ENCODE measurements around the gene RIN3. TPM values are rescaled to one million over a fixed set of nuclear protein-coding genes. Genes with fewer than 3 reads are reported as not detected.

The RIN3 gene
- total RNA-seq, 2 donors from 2014 or later: 8.8 to 41.6 TPM

GRCh38 chr14:92564344-92565039 lies 50.9 kb downstream of the RIN3 start:
- Histone ChIP-seq H3K4me3 (no peak overlapping the region), H3K4me1 (replicated peaks) (no peaks in the 10 kb centered on the region), H3K27ac (no peak overlapping the region), H3K9me3 (no peaks in the 10 kb centered on the region), H3K27me3 (replicated peaks; ENCODE audit: insufficient read depth) (no peaks in the 10 kb centered on the region), H3K36me3 (no peaks in the 10 kb centered on the region)
- intact Hi-C loops (cut with DNase I): no loop called here
- TF ChIP-seq CTCF (IDR thresholded peaks at IDR 0.05): no peak
- no peak for TF ChIP-seq POLR2AphosphoS5 (IDR thresholded peaks at IDR 0.05)
- no peak for TF ChIP-seq POLR2A (IDR thresholded peaks at IDR 0.05)
- no peak for DNase-seq (ENCODE audit: low spot score)
- 86% methylated on average over 13 of the region's 13 CpGs for WGBS

GRCh38 chr14:92565040-92565717 lies 51.6 kb downstream of the RIN3 start:
- Histone ChIP-seq H3K4me3 (no peak overlapping the region), H3K27me3 (replicated peaks; ENCODE audit: insufficient read depth) (no peaks in the 10 kb centered on the region), H3K9me3 (no peaks in the 10 kb centered on the region), H3K4me1 (replicated peaks) (no peaks in the 10 kb centered on the region), H3K36me3 (no peaks in the 10 kb centered on the region), H3K27ac (no peak overlapping the region)
- TF ChIP-seq POLR2AphosphoS5 (IDR thresholded peaks at IDR 0.05) (no peak), POLR2A (IDR thresholded peaks at IDR 0.05) (no peak), CTCF (IDR thresholded peaks at IDR 0.05) (no peak)
- intact Hi-C loops (cut with DNase I): no loop called here
- DNase-seq (ENCODE audit: low spot score): no peak
- WGBS: 80% methylated on average over 6 of the region's 6 CpGs

- WGBS: 93% methylated on average over 2 of the region's 2 CpGs
- Histone ChIP-seq H3K4me1 (replicated peaks) (no peaks in the 10 kb centered on the region), H3K36me3 (no peaks in the 10 kb centered on the region), H3K27ac (no peak overlapping the region), H3K9me3 (no peaks in the 10 kb centered on the region), H3K4me3 (no peak overlapping the region), H3K27me3 (replicated peaks; ENCODE audit: insufficient read depth) (no peaks in the 10 kb centered on the region)
- DNase-seq (ENCODE audit: low spot score): no peak
- TF ChIP-seq POLR2AphosphoS5 (IDR thresholded peaks at IDR 0.05) (no peak), CTCF (IDR thresholded peaks at IDR 0.05) (no peak), POLR2A (IDR thresholded peaks at IDR 0.05) (no peak)
- intact Hi-C loops (cut with DNase I): no loop called here
Observed at GRCh38 chr14:92565718-92566115, 52.1 kb downstream of the RIN3 start.

- DNase-seq (ENCODE audit: low spot score): no peak
- no peaks in the 10 kb centered on the region for H3K27me3 ChIP-seq (replicated peaks; ENCODE audit: insufficient read depth)
- H3K36me3 ChIP-seq: no peaks in the 10 kb centered on the region
- TF ChIP-seq POLR2A (IDR thresholded peaks at IDR 0.05) (no peak), CTCF (IDR thresholded peaks at IDR 0.05) (no peak), POLR2AphosphoS5 (IDR thresholded peaks at IDR 0.05) (no peak)
- intact Hi-C loops (cut with DNase I): no loop called here
- H3K27ac ChIP-seq: no peak overlapping the region
- H3K4me3 ChIP-seq: no peak overlapping the region
- WGBS: 96% methylated on average over 2 of the region's 2 CpGs
- H3K9me3 ChIP-seq: no peaks in the 10 kb centered on the region
- H3K4me1 ChIP-seq (replicated peaks): no peaks in the 10 kb centered on the region
Observed at GRCh38 chr14:92567173-92567725, 53.7 kb downstream of the RIN3 start.

Measured in prostate gland (tissue), 2 donors.